ENCODE data around the gene CFAP298.
A peak's percentile ranks its signal among the peaks of the same experiment; 100 is the strongest.
"Not testable (repeated sequence)": the region's sequence is repeated elsewhere in the genome, so short reads cannot be mapped to it uniquely, and the experiment has no call there.

Gene CFAP298

GRCh38 chr21:32612075-32612998, at the start of gene CFAP298:
Gene CFAP298, minus strand, starts transcription at chr21:32612377. Its CDS starts 134 bp downstream, at chr21:32612243.
- FAIRE-seq (peak; percentile 76), DNase-seq (ENCODE audit: insufficient read length, low spot score) (peak; percentile 85)

- not testable (repeated sequence) for DNase-seq (ENCODE audit: insufficient read length, low spot score); FAIRE-seq
Measured at GRCh38 chr21:32661026-32661782, 49.0 kb upstream of the CFAP298 start.

- no peak for DNase-seq (ENCODE audit: insufficient read length, low spot score)
- no peak for FAIRE-seq
Measured at GRCh38 chr21:32658524-32658923, 46.3 kb upstream of the CFAP298 start.

GRCh38 chr21:32653326-32653901, 41.2 kb upstream of the CFAP298 start:
- FAIRE-seq (no peak), DNase-seq (ENCODE audit: insufficient read length, low spot score) (peak; percentile 27)

GRCh38 chr21:32648165-32648564, 36.0 kb upstream of the CFAP298 start:
- FAIRE-seq (no peak), DNase-seq (ENCODE audit: insufficient read length, low spot score) (no peak)

- FAIRE-seq (no peak), DNase-seq (ENCODE audit: insufficient read length, low spot score) (no peak)
Measured at GRCh38 chr21:32645261-32646182, 33.3 kb upstream of the CFAP298 start.

- DNase-seq (ENCODE audit: insufficient read length, low spot score): no peak
- no peak for FAIRE-seq
Measured at GRCh38 chr21:32641710-32642698, 29.8 kb upstream of the CFAP298 start.

GRCh38 chr21:32626621-32627196, 14.5 kb upstream of the CFAP298 start:
- no peak for FAIRE-seq

GRCh38 chr21:32618218-32618617, 6.0 kb upstream of the CFAP298 start:
- not testable (repeated sequence) for DNase-seq (ENCODE audit: insufficient read length, low spot score); FAIRE-seq

More at GRCh38 chr21:32626621-32627196, 14.5 kb upstream of the CFAP298 start:
- no peak for DNase-seq (ENCODE audit: insufficient read length, low spot score)

GRCh38 chr21:32613436-32614043, 1.4 kb upstream of the CFAP298 start:
- FAIRE-seq: no peak
- DNase-seq (ENCODE audit: insufficient read length, low spot score): no peak

GRCh38 chr21:32612999-32613337, 791 bp upstream of the CFAP298 start:
- no peak for FAIRE-seq
- DNase-seq (ENCODE audit: insufficient read length, low spot score): no peak

- peak; percentile 21 for DNase-seq (ENCODE audit: insufficient read length, low spot score)
- no peak for FAIRE-seq
Measured at GRCh38 chr21:32611471-32611997, 643 bp downstream of the CFAP298 start.

- not testable (repeated sequence) for DNase-seq (ENCODE audit: insufficient read length, low spot score); FAIRE-seq
Measured at GRCh38 chr21:32610940-32611339, 1.2 kb downstream of the CFAP298 start.

GRCh38 chr21:32608851-32609250, 3.3 kb downstream of the CFAP298 start:
- FAIRE-seq (no peak), DNase-seq (ENCODE audit: insufficient read length, low spot score) (no peak)

GRCh38 chr21:32605469-32605868, 6.7 kb downstream of the CFAP298 start:
- FAIRE-seq: no peak

GRCh38 chr21:32604464-32604863, 7.7 kb downstream of the CFAP298 start:
- FAIRE-seq (no peak), DNase-seq (ENCODE audit: insufficient read length, low spot score) (no peak)

More at GRCh38 chr21:32605469-32605868, 6.7 kb downstream of the CFAP298 start:
- no peak for DNase-seq (ENCODE audit: insufficient read length, low spot score)

- FAIRE-seq (no peak), DNase-seq (ENCODE audit: insufficient read length, low spot score) (no peak)
Measured at GRCh38 chr21:32603131-32603530, 9.0 kb downstream of the CFAP298 start.

- DNase-seq (ENCODE audit: insufficient read length, low spot score) (no peak), FAIRE-seq (no peak)
Measured at GRCh38 chr21:32602099-32602498, 10.1 kb downstream of the CFAP298 start.
